Spleen (tissue), 7 donors: ENCODE data around the gene COG7.

Source experiments
- POLR2A ChIP-seq, 3 donors: fragments of 450-650 bp; IDR thresholded peaks; one replicate each; pipeline ENCODE4 v1.5.1; 2017; ENCODE audit warnings: antibody characterized with exemption in 3 of 3, mild to moderate bottlenecking in 1 of 3
- TF ChIP-seq, protein P1 (sequence below), 11 experiments: fragments of 200-600 bp in 7 of 11; fragments of 450-650 bp in 4 of 11; sonication (generic) in 4 of 11; IDR thresholded peaks in 8 of 11; conservative IDR thresholded peaks in 3 of 11; 1 replicate in 7 of 11; 2 replicates in 4 of 11; pipeline versions ENCODE4 v1.4.0 to v1.8.0; 2016 to 2021; ENCODE audit warnings: antibody characterized with exemption in 11 of 11, inconsistent platforms in 4 of 11, mild to moderate bottlenecking in 1 of 11
- donor health status: DM: no; HTN: no; CAD: no; lungs with moderate emphysema.
- donor health status: DM: no; HTN: no; CAD: no.
- donor health status: DM: no; HTN: no; CAD: no.

DNA sequence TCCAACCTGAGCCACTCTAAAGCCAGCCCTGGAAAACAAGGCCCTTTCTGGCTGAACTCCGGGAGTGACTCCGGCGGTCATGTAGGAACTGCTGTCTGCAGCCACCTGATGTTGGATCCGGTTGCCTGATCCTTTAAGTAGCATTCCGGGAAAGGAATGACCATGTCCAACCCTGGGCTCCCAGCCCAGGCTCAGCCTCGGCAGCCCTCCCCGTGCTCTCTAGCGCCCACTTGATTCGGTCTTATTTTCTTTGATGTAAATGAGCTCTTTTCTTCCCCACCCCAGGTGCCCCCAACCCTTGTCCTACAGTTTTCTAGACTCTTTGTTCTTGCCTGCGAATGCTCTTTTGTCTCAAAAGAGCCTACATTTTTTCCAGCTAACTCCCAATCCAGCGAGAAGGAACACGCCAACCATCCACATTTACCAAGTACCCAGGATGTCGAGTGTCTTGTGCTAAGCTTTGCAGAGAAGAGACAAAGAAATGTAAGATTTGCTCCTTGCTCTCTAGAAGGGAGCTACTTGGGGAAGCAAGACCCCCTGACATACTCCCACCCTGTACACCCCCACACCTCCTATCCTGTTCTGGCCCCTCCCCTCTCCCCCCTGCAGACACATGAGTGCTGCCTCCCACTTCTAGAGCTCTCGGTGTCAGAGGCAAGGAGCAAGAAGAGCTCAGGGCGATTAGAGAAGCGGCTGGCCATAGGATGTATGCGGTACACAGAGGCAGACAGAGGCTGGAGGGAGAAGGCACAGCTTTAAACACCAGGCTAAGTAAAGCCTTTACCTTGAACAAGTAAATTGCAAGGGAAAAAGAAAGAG, 53.8 kb downstream of the COG7 start:
- TF ChIP-seq POLR2A (IDR thresholded peaks at IDR 0.05), result no peak
- TF ChIP-seq, protein P1, sequence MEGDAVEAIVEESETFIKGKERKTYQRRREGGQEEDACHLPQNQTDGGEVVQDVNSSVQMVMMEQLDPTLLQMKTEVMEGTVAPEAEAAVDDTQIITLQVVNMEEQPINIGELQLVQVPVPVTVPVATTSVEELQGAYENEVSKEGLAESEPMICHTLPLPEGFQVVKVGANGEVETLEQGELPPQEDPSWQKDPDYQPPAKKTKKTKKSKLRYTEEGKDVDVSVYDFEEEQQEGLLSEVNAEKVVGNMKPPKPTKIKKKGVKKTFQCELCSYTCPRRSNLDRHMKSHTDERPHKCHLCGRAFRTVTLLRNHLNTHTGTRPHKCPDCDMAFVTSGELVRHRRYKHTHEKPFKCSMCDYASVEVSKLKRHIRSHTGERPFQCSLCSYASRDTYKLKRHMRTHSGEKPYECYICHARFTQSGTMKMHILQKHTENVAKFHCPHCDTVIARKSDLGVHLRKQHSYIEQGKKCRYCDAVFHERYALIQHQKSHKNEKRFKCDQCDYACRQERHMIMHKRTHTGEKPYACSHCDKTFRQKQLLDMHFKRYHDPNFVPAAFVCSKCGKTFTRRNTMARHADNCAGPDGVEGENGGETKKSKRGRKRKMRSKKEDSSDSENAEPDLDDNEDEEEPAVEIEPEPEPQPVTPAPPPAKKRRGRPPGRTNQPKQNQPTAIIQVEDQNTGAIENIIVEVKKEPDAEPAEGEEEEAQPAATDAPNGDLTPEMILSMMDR (IDR thresholded peaks at IDR 0.05 in 8 of 11, conservative IDR thresholded peaks at IDR 0.05 in 3 of 11), result no peak
